Kidney (tissue), 14 donors: ENCODE data around the gene MYMK. TPM values are rescaled to one million over a fixed set of nuclear protein-coding genes. Genes with fewer than 3 reads are reported as not detected.

ENCODE experiments used
- DNase-seq, 5 donors: peaks; one replicate each; pipeline ENCODE4 v3.0.0-alpha.2; 2013 to 2020
- FAIRE-seq: peaks from 2 replicates; lab custom pipeline; 2012; peaks lifted over from hg19 to GRCh38; lab: Jason Lieb, UNC
- H3K27ac ChIP-seq, 2 donors: one replicate each; pipeline ENCODE4 v1.7.0; 2013; ENCODE audit warnings: low read depth in 2 of 2, low read length in 2 of 2, inconsistent platforms in 1 of 2
- H3K27me3 ChIP-seq: one replicate; pipeline ENCODE4 v1.7.1; 2013; ENCODE audit warnings: low read length, inconsistent platforms; ENCODE audit not compliant: control insufficient read depth, insufficient read depth
- H3K36me3 ChIP-seq, 3 donors: one replicate each; pipeline versions ENCODE4 v1.7.0 to v1.7.1; 2013; ENCODE audit warnings: low read length in 3 of 3, control low read depth in 1 of 3, inconsistent platforms in 1 of 3; ENCODE audit not compliant: insufficient read depth in 3 of 3, control insufficient read depth in 2 of 3
- H3K4me1 ChIP-seq, 3 donors: one replicate each; pipeline versions ENCODE4 v1.7.0 to v1.7.1; 2013; ENCODE audit warnings: low read length in 3 of 3, inconsistent platforms in 1 of 3, low read depth in 1 of 3; ENCODE audit not compliant: control insufficient read depth in 2 of 3, insufficient read depth in 2 of 3
- H3K4me3 ChIP-seq, 3 donors: one replicate each; pipeline versions ENCODE4 v1.7.0 to v1.8.1; 2013; ENCODE audit warnings: low read length in 3 of 3, control low read depth in 1 of 3, inconsistent platforms in 1 of 3
- H3K9ac ChIP-seq, 3 donors: one replicate each; pipeline versions ENCODE4 v1.7.0 to v1.7.1; 2013; ENCODE audit warnings: low read length in 3 of 3, control low read depth in 1 of 3, inconsistent platforms in 1 of 3
- H3K9me3 ChIP-seq, 3 donors: one replicate each; pipeline versions ENCODE4 v1.7.0 to v1.7.1; 2013; ENCODE audit warnings: low read length in 3 of 3, control low read depth in 1 of 3, inconsistent platforms in 1 of 3; ENCODE audit not compliant: control insufficient read depth in 2 of 3, insufficient read depth in 1 of 3
- CTCF ChIP-seq: IDR thresholded peaks from 3 replicates; pipeline ENCODE4 v1.5.1; 2012; ENCODE audit warnings: mild to moderate bottlenecking, moderate library complexity, borderline replicate concordance; ENCODE audit not compliant: insufficient read depth; ENCODE audit errors: extremely low read depth
- intact Hi-C: fragments of 100-400 bp; cut with DNase I; formaldehyde crosslinking; loops from one replicate; pipeline ENCODE4 v1.11.1; 2022
- polyA plus RNA-seq: library from polyadenylated mRNA; stranded (reverse); fragments of 350-450 nt; fragmentation: Illumina TruSeq; extraction: RNeasy Lipid Tissue Mini Kit (QIAGEN cat#74804); gene quantifications from one replicate; pipeline ENCODE4 v1.2.3, GENCODE V29; 2014; ENCODE audit warnings: low read depth, low replicate concordance; ENCODE audit not compliant: insufficient read depth
- total RNA-seq: library from RNA; stranded (reverse); fragmentation: NEBNext Ultra II Directional; extraction: Animal tissue kit (Norgen Biotek cat#: 25700); gene quantifications from one replicate; pipeline ENCODE4 v1.2.1, GENCODE V29; 2021
- donor health status: control.
- donor health status: control.
- donor health status: control.
- donor health status: control.
- donor health status: control.
- donor health status: DM: yes; HTN: yes; CAD: no.
- donor health status: Normal renal cell carcinoma (clear cell type).

Gene MYMK
- total and polyA plus RNA-seq, 2 donors from 2014 or later: not detected

- H3K4me3 ChIP-seq: no peak overlapping the region
- no peaks in the 10 kb centered on the region for H3K9me3 ChIP-seq
- no peaks in the 10 kb centered on the region for H3K27me3 ChIP-seq
- intact Hi-C loops: no loop called here
- no peak for TF ChIP-seq CTCF
- DNase-seq: peak in 1 of 5 donors; percentile 59
- no peak for FAIRE-seq
- no peak overlapping the region for H3K27ac ChIP-seq
- H3K4me1 ChIP-seq: no peaks in the 10 kb centered on the region
- no peak overlapping the region for H3K9ac ChIP-seq
- peaks cover 0 to 13% (median 0%) of the 10 kb centered on the region in 3 donors for H3K36me3 ChIP-seq
Measured at GRCh38 chr9:133468777-133469421, 55.9 kb downstream of the MYMK start.

GRCh38 chr9:133468374-133468773 lies 56.4 kb downstream of the MYMK start:
- intact Hi-C loops: no loop called here
- peaks cover 0 to 13% (median 0%) of the 10 kb centered on the region in 3 donors for H3K36me3 ChIP-seq
- H3K9me3 ChIP-seq: no peaks in the 10 kb centered on the region
- H3K9ac ChIP-seq: no peak overlapping the region
- no peak overlapping the region for H3K4me3 ChIP-seq
- H3K27me3 ChIP-seq: no peaks in the 10 kb centered on the region
- no peak overlapping the region for H3K27ac ChIP-seq
- H3K4me1 ChIP-seq: no peaks in the 10 kb centered on the region
- no peak for TF ChIP-seq CTCF
- FAIRE-seq: no peak
- DNase-seq: no peak

GRCh38 chr9:133467101-133467500 lies 57.7 kb downstream of the MYMK start:
- DNase-seq: no peak
- Histone ChIP-seq H3K27me3 (no peaks in the 10 kb centered on the region), H3K9me3 (no peaks in the 10 kb centered on the region), H3K4me3 (no peak overlapping the region), H3K9ac (no peak overlapping the region), H3K27ac (no peak overlapping the region), H3K4me1 (peaks cover 0 to 9% (median 0%) of the 10 kb centered on the region in 3 donors), H3K36me3 (peaks cover 0 to 15% (median 0%) of the 10 kb centered on the region in 3 donors)
- TF ChIP-seq CTCF: no peak
- intact Hi-C loops: no loop called here
- FAIRE-seq: no peak
